ENCODE data around the gene NALF2. TPM values are rescaled to one million over a fixed set of nuclear protein-coding genes. Genes with fewer than 3 reads are reported as not detected.

NALF2 gene
- total and polyA plus RNA-seq, 2 donors (not counting 1 experiment from before 2014, with no cell fraction given): not detected

DNA sequence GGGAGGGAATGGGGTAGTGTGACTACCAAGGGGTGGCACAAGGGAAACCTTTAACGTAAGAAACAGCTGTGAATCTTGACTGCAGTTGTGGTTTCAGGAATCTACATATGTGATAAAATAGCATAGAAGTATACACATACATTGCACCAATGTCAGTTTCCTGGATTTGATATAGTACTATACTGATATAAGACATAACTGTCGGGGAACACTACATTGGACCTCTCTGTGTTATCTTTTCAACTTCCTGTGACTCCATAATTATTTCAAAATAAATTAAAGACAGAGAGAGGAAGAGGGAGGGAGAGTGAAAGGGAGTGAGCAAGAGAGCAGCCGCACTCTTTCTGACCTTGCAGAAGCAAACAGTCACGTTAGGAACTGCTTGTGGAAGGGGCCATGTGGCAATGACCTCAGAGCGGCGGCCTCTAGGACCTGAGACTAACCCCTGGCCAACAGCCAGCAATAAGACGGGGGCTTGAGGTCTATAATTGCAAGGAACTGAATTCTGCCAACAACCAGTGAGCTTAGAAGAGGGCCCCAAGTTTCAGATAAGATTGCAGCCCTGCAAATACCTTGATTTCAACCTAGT, 47.4 kb downstream of the NALF2 start:
- H3K4me1 ChIP-seq (ENCODE audit: control insufficient read depth, extremely low read depth, insufficient read depth, low read length): no peaks in the 10 kb centered on the region

GRCh38 chrX:69552512-69552911, 48.4 kb downstream of the NALF2 start:
- Histone ChIP-seq H3K9me3 (ENCODE audit: control insufficient read depth, insufficient read depth, low read depth, low read length) (no peaks in the 10 kb centered on the region), H3K27ac (ENCODE audit: insufficient read depth, low read length) (no peak overlapping the region), H2AFZ (ENCODE audit: low read length) (no peak overlapping the region), H3K9ac (ENCODE audit: insufficient read depth, low read length) (no peak overlapping the region), H3K27me3 (ENCODE audit: control insufficient read depth, insufficient read depth, low read length) (no peaks in the 10 kb centered on the region), H3K4me2 (ENCODE audit: extremely low read depth, insufficient read depth, low read length) (no peak overlapping the region), H3K4me3 (replicated peaks in 1 of 4; ENCODE audit: control extremely low read depth in 1 of 4, insufficient read depth in 1 of 4, low read depth in 3 of 4, low read length in 4 of 4) (no peak overlapping the region), H3K36me3 (ENCODE audit: control insufficient read depth, insufficient read depth, low read length) (no peaks in the 10 kb centered on the region), H4K20me1 (ENCODE audit: control insufficient read depth, extremely low read depth, insufficient read depth, low read length) (no peaks in the 10 kb centered on the region), H3K79me2 (ENCODE audit: control insufficient read depth, insufficient read depth, low read length) (no peaks in the 10 kb centered on the region), H3K4me1 (ENCODE audit: control insufficient read depth, extremely low read depth, insufficient read depth, low read length) (no peaks in the 10 kb centered on the region)
- TF ChIP-seq, protein P1, sequence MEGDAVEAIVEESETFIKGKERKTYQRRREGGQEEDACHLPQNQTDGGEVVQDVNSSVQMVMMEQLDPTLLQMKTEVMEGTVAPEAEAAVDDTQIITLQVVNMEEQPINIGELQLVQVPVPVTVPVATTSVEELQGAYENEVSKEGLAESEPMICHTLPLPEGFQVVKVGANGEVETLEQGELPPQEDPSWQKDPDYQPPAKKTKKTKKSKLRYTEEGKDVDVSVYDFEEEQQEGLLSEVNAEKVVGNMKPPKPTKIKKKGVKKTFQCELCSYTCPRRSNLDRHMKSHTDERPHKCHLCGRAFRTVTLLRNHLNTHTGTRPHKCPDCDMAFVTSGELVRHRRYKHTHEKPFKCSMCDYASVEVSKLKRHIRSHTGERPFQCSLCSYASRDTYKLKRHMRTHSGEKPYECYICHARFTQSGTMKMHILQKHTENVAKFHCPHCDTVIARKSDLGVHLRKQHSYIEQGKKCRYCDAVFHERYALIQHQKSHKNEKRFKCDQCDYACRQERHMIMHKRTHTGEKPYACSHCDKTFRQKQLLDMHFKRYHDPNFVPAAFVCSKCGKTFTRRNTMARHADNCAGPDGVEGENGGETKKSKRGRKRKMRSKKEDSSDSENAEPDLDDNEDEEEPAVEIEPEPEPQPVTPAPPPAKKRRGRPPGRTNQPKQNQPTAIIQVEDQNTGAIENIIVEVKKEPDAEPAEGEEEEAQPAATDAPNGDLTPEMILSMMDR (conservative IDR thresholded peaks at IDR 0.05 in 1 of 2, IDR thresholded peaks at IDR 0.05 in 1 of 2; ENCODE audit: low read depth in 1 of 2, low read length in 2 of 2): no peak
- no peak for TF ChIP-seq EZH2 (IDR thresholded peaks at IDR 0.05; ENCODE audit: low read length, missing control alignments)
- no peak for DNase-seq (ENCODE audit: low read depth in 2 of 2)

More for the DNA sequence above, 47.4 kb downstream of the NALF2 start:
- Histone ChIP-seq H3K4me3 (replicated peaks in 1 of 4; ENCODE audit: control extremely low read depth in 1 of 4, insufficient read depth in 1 of 4, low read depth in 3 of 4, low read length in 4 of 4) (no peak overlapping the region), H3K27ac (ENCODE audit: insufficient read depth, low read length) (no peak overlapping the region), H3K4me2 (ENCODE audit: extremely low read depth, insufficient read depth, low read length) (no peak overlapping the region), H2AFZ (ENCODE audit: low read length) (no peak overlapping the region), H3K79me2 (ENCODE audit: control insufficient read depth, insufficient read depth, low read length) (no peaks in the 10 kb centered on the region), H4K20me1 (ENCODE audit: control insufficient read depth, extremely low read depth, insufficient read depth, low read length) (no peaks in the 10 kb centered on the region), H3K36me3 (ENCODE audit: control insufficient read depth, insufficient read depth, low read length) (no peaks in the 10 kb centered on the region), H3K9me3 (ENCODE audit: control insufficient read depth, insufficient read depth, low read depth, low read length) (no peaks in the 10 kb centered on the region), H3K9ac (ENCODE audit: insufficient read depth, low read length) (no peak overlapping the region), H3K27me3 (ENCODE audit: control insufficient read depth, insufficient read depth, low read length) (no peaks in the 10 kb centered on the region)
- TF ChIP-seq, protein P1 (conservative IDR thresholded peaks at IDR 0.05 in 1 of 2, IDR thresholded peaks at IDR 0.05 in 1 of 2; ENCODE audit: low read depth in 1 of 2, low read length in 2 of 2): no peak
- no peak for TF ChIP-seq EZH2 (IDR thresholded peaks at IDR 0.05; ENCODE audit: low read length, missing control alignments)
- DNase-seq (ENCODE audit: low read depth in 2 of 2): no peak

Other genes starting within 250 kb of the NALF2 start
- gene EDA, start 111.8 kb downstream of the NALF2 start, total RNA-seq: 0.17 and 0.26 TPM in 2 replicates
- 0.20 and 0.30 TPM in 2 replicates for gene EDA, start 111.8 kb downstream of the NALF2 start, polyA plus RNA-seq

Data from fibroblast of lung (primary cell).